Stomach (tissue), 9 donors: ENCODE measurements around the gene NFATC1. TPM values are rescaled to one million over a fixed set of nuclear protein-coding genes. Genes with fewer than 3 reads are reported as not detected.

Source experiments
- DNase-seq, 2 donors: peaks; one replicate each; pipeline versions ENCODE4 v3.0.0 to v3.0.0-alpha.2; 2013 to 2019
- H3K27ac ChIP-seq, 5 donors: fragments of 200-600 bp in 4 of 5; sonication (generic) in 4 of 5; one replicate each; pipeline ENCODE4 v1.5.1; 2013 to 2019; ENCODE audit warnings: mild to moderate bottlenecking in 1 of 5, moderate library complexity in 1 of 5
- H3K27me3 ChIP-seq, 3 donors: fragments of 200-600 bp; sonication (generic); one replicate each; pipeline ENCODE4 v1.5.1; 2017 to 2019; ENCODE audit warnings: mixed run types in 1 of 3
- H3K36me3 ChIP-seq, 4 donors: fragments of 200-600 bp; sonication (generic); 1 replicate in 3 of 4; 2 replicates in 1 of 4; pipeline ENCODE4 v1.5.1; 2016 to 2019
- H3K4me1 ChIP-seq, 4 donors: fragments of 200-600 bp; sonication (generic); one replicate each; pipeline ENCODE4 v1.5.1; 2016 to 2019
- H3K4me3 ChIP-seq, 4 donors: fragments of 200-600 bp; sonication (generic) in 3 of 4; one replicate each; pipeline ENCODE4 v1.5.1; 2016 to 2019; ENCODE audit warnings: mild to moderate bottlenecking in 1 of 4
- H3K9me3 ChIP-seq, 4 donors: fragments of 200-600 bp; sonication (generic); one replicate each; pipeline ENCODE4 v1.5.1; 2016 to 2019
- CTCF ChIP-seq, 7 experiments: fragments of 450-650 bp in 4 of 7; fragments of 200-600 bp in 3 of 7; sonication (generic) in 3 of 7; IDR thresholded peaks; one replicate each; pipeline ENCODE4 v1.5.1; 2016 to 2019; ENCODE audit warnings: antibody characterized with exemption in 7 of 7, control low read depth in 2 of 7, mild to moderate bottlenecking in 1 of 7
- EP300 ChIP-seq: sonication (generic); formaldehyde crosslinking; IDR thresholded peaks from one replicate; pipeline ENCODE4 v1.6.1; 2017; ENCODE audit warnings: antibody characterized with exemption
- POLR2A ChIP-seq, 4 donors: fragments of 450-650 bp; IDR thresholded peaks; one replicate each; pipeline ENCODE4 v1.6.1; 2016; ENCODE audit warnings: antibody characterized with exemption in 4 of 4, control low read depth in 2 of 4, mild to moderate bottlenecking in 1 of 4, moderate library complexity in 1 of 4
- POLR2AphosphoS5 ChIP-seq, 3 donors: sonication (generic); formaldehyde crosslinking; IDR thresholded peaks; one replicate each; pipeline ENCODE4 v1.6.1; 2016; ENCODE audit warnings: antibody characterized with exemption in 3 of 3
- WGBS, 5 donors: extraction: QIAGEN DNeasy Blood & Tissue Kit in 3 of 5; methylation state at CpG; one replicate each; pipeline versions ENCODE4 v1.1.5 to v1.1.7; 2013 to 2018; 5-methylcytosine and 5-hydroxymethylcytosine counted together
- intact Hi-C: fragments of 100-400 bp; cut with DNase I; formaldehyde crosslinking; loops from one replicate; pipeline ENCODE4 v1.15.1; 2023; ENCODE audit warnings: low total_unique reads
- polyA plus RNA-seq, 3 donors: library from polyadenylated mRNA; stranded (reverse); fragments of 200-250 nt; gene quantifications; one replicate each; pipeline ENCODE4 v1.2.3, GENCODE V29; 2013
- total RNA-seq, 5 donors: library from RNA; depleted of rRNA; stranded (reverse); fragments of >200 nt; gene quantifications; one replicate each; pipeline versions ENCODE4 v1.1.0 to v1.2.3, GENCODE V29; 2014 to 2016
- donor health status: healthy with polysubstance abuse.
- donor health status: Bipolar disorder and iron deficiency.
- donor health status: healthy.

NFATC1 gene
- total and polyA plus RNA-seq, 8 donors: 2.6 to 14.0 (median 6.1) TPM

GRCh38 chr18:79445221-79445620 is 49.5 kb downstream of the NFATC1 start:
- TF ChIP-seq CTCF (IDR thresholded peaks at IDR 0.05) (no peak), EP300 (no peak), POLR2AphosphoS5 (IDR thresholded peaks at IDR 0.05) (no peak), POLR2A (IDR thresholded peaks at IDR 0.05) (no peak)
- Histone ChIP-seq H3K4me3 (no peak overlapping the region), H3K9me3 (no peaks in the 10 kb centered on the region), H3K4me1 (peaks cover 0 to 4% (median 0%) of the 10 kb centered on the region in 4 donors), H3K36me3 (peaks cover 0 to 25% (median 18%) of the 10 kb centered on the region in 4 donors), H3K27ac (no peak overlapping the region), H3K27me3 (no peaks in the 10 kb centered on the region)
- 86 to 94% (median 90%) methylated on average over 15 of the region's 15 CpGs for WGBS, 5 donors
- intact Hi-C loops: no loop called here
- no peak for DNase-seq

GRCh38 chr18:79445696-79446561 is 50.2 kb downstream of the NFATC1 start:
- no peak overlapping the region for H3K4me3 ChIP-seq
- WGBS, 5 donors: 73 to 80% (median 75%) methylated on average over 18 of the region's 18 CpGs
- H3K9me3 ChIP-seq: no peaks in the 10 kb centered on the region
- H3K27me3 ChIP-seq: no peaks in the 10 kb centered on the region
- peaks cover 0 to 31% (median 24%) of the 10 kb centered on the region in 4 donors for H3K36me3 ChIP-seq
- DNase-seq: no peak
- intact Hi-C loops: no loop called here
- TF ChIP-seq POLR2A (IDR thresholded peaks at IDR 0.05) (no peak), CTCF (IDR thresholded peaks at IDR 0.05) (no peak), POLR2AphosphoS5 (IDR thresholded peaks at IDR 0.05) (no peak), EP300 (no peak)
- no peaks in the 10 kb centered on the region for H3K4me1 ChIP-seq
- H3K27ac ChIP-seq: no peak overlapping the region

GRCh38 chr18:79446931-79447330 is 51.2 kb downstream of the NFATC1 start:
- TF ChIP-seq EP300 (no peak), POLR2AphosphoS5 (IDR thresholded peaks at IDR 0.05) (no peak), CTCF (IDR thresholded peaks at IDR 0.05) (no peak), POLR2A (IDR thresholded peaks at IDR 0.05) (no peak)
- no peaks in the 10 kb centered on the region for H3K9me3 ChIP-seq
- WGBS, 5 donors: 96 to 98% (median 97%) methylated on average over 16 to 24 of the region's 24 CpGs
- intact Hi-C loops: no loop called here
- peaks cover 9 to 40% (median 34%) of the 10 kb centered on the region in 4 donors for H3K36me3 ChIP-seq
- no peak for DNase-seq
- no peak overlapping the region for H3K4me3 ChIP-seq
- H3K27me3 ChIP-seq: no peaks in the 10 kb centered on the region
- H3K27ac ChIP-seq: no peak overlapping the region
- H3K4me1 ChIP-seq: no peaks in the 10 kb centered on the region

- WGBS, 5 donors: 83 to 88% (median 86%) methylated on average over 24 to 29 of the region's 29 CpGs
- no peak overlapping the region for H3K4me3 ChIP-seq
Observed at GRCh38 chr18:79447703-79448367, 52.1 kb downstream of the NFATC1 start.

More at GRCh38 chr18:79447703-79448367, 52.1 kb downstream of the NFATC1 start:
- intact Hi-C loops: no loop called here
- peaks cover 16 to 48% (median 41%) of the 10 kb centered on the region in 4 donors for H3K36me3 ChIP-seq
- DNase-seq: no peak
- H3K27ac ChIP-seq: no peak overlapping the region
- H3K27me3 ChIP-seq: no peaks in the 10 kb centered on the region
- no peaks in the 10 kb centered on the region for H3K9me3 ChIP-seq
- H3K4me1 ChIP-seq: no peaks in the 10 kb centered on the region
- TF ChIP-seq EP300: no peak
- TF ChIP-seq CTCF (IDR thresholded peaks at IDR 0.05): no peak
- TF ChIP-seq POLR2AphosphoS5 (IDR thresholded peaks at IDR 0.05): no peak
- TF ChIP-seq POLR2A (IDR thresholded peaks at IDR 0.05): no peak
